A673 (cell line): Measurements from ENCODE around the gene CCDC178. TPM values are rescaled to one million over a fixed set of nuclear protein-coding genes. Genes with fewer than 3 reads are reported as not detected.

Experiments used
- BruUV-seq: library from RNA; stranded (reverse); fragments of 400-500 nt; replicated peaks from 2 replicates; lab custom pipeline; 2021; lab: Mats Ljungman, UMichigan
- CTCF ChIA-PET: fragments of 300-600 bp; sonication (Branson Sonifier 250); formaldehyde crosslinking; loops from one replicate; lab custom pipeline; 2022; ENCODE audit warnings: antibody characterized with exemption; lab: Charles Lee
- POLR2A ChIA-PET: fragments of 300-600 bp; sonication (Branson Sonifier 250); formaldehyde crosslinking; loops from one replicate; lab custom pipeline; 2022; ENCODE audit warnings: antibody characterized with exemption; ENCODE audit not compliant: low non-redundant PET; lab: Charles Lee
- DNase-seq: peaks from one replicate; pipeline ENCODE4 v3.0.0-alpha.2; 2015; ENCODE audit warnings: low spot score
- H3K27ac ChIP-seq: fragments of 200-600 bp; sonication (generic); 2 replicates; pipeline ENCODE4 v1.5.1; 2016; ENCODE audit warnings: mixed run types, low read depth, mild to moderate bottlenecking, mixed read lengths, antibody characterized with exemption, low read length; ENCODE audit not compliant: poor library complexity, severe bottlenecking
- H3K27me3 ChIP-seq: fragments of 200-600 bp; sonication (generic); replicated peaks from 2 replicates; pipeline ENCODE4 v1.6.1; 2017; ENCODE audit warnings: mixed run types, low read depth, mild to moderate bottlenecking, mixed read lengths, antibody characterized with exemption, low read length; ENCODE audit not compliant: insufficient read depth, poor library complexity
- H3K36me3 ChIP-seq: fragments of 200-600 bp; sonication (generic); 2 replicates; pipeline ENCODE4 v1.6.1; 2016; ENCODE audit warnings: mixed run types, mild to moderate bottlenecking, mixed read lengths, antibody characterized with exemption, low read length; ENCODE audit not compliant: insufficient read depth, poor library complexity, severe bottlenecking
- H3K4me1 ChIP-seq: fragments of 200-600 bp; sonication (generic); 2 replicates; pipeline ENCODE4 v1.6.1; 2017; ENCODE audit warnings: mixed run types, mild to moderate bottlenecking, mixed read lengths, antibody characterized with exemption, low read length; ENCODE audit not compliant: insufficient read depth, poor library complexity, severe bottlenecking
- H3K4me3 ChIP-seq: fragments of 200-600 bp; sonication (generic); 2 replicates; pipeline ENCODE4 v1.5.1; 2016; ENCODE audit warnings: low read depth, mixed run types, mild to moderate bottlenecking, mixed read lengths, low read length; ENCODE audit not compliant: poor library complexity, severe bottlenecking
- H3K9me3 ChIP-seq: fragments of 200-600 bp; sonication (generic); 2 replicates; pipeline ENCODE4 v1.6.1; 2016; ENCODE audit warnings: mixed run types, low read depth, mild to moderate bottlenecking, mixed read lengths, antibody characterized with exemption, low read length; ENCODE audit not compliant: poor library complexity, severe bottlenecking
- CTCF ChIP-seq: fragments of 300-800, 200-600 bp; sonication (generic); conservative IDR thresholded peaks from 2 replicates; pipeline ENCODE4 v1.5.1; 2017; ENCODE audit warnings: low read depth, mild to moderate bottlenecking, antibody characterized with exemption, low read length, moderate library complexity, mixed read lengths
- EZH2 ChIP-seq: fragments of 200-600 bp; sonication (generic); IDR thresholded peaks from 2 replicates; pipeline ENCODE4 v1.6.1; 2017; ENCODE audit warnings: borderline replicate concordance, low read depth, mild to moderate bottlenecking, mixed read lengths, antibody characterized with exemption, low read length; ENCODE audit not compliant: poor library complexity, severe bottlenecking
- intact Hi-C: fragments of 100-400 bp; cut with micrococcal nuclease; formaldehyde crosslinking; loops from one replicate; pipeline ENCODE4 v1.10.0; 2022; ENCODE audit not compliant: unreplicated experiment
- total RNA-seq: library from RNA; stranded (reverse); gene quantifications from 2 replicates; pipeline ENCODE4 v1.2.3, GENCODE V29; 2021

CCDC178 gene
- total RNA-seq, 1 experiment from 2014 or later, result not detected

GRCh38 chr18:33467531-33467930, 27.0 kb upstream of the CCDC178 start:
- Histone ChIP-seq H3K4me1 (no peaks in the 10 kb centered on the region), H3K9me3 (no peaks in the 10 kb centered on the region), H3K4me3 (no peak overlapping the region), H3K27me3 (no peaks in the 10 kb centered on the region), H3K36me3 (no peaks in the 10 kb centered on the region), H3K27ac (no peak overlapping the region)
- DNase-seq, result no peak
- BruUV-seq, result no TSS peak
- intact Hi-C loops, result no loop called here
- no peak for TF ChIP-seq CTCF
- no peak for TF ChIP-seq EZH2
- POLR2A ChIA-PET, result interaction anchor here (0.8 kb wide), 1 partner anchor 15 kb away, joined by 6 read pairs; no protein-coding TSS in a partner anchor
- CTCF ChIA-PET, result no interaction called here

- no peaks in the 10 kb centered on the region for H3K27me3 ChIP-seq
- TF ChIP-seq EZH2 (no peak), CTCF (no peak)
- intact Hi-C loops, result no loop called here
Observed at GRCh38 chr18:33466822-33467221, 26.3 kb upstream of the CCDC178 start.

GRCh38 chr18:33460681-33461080, 20.2 kb upstream of the CCDC178 start:
- intact Hi-C loops, result no loop called here
- Histone ChIP-seq H3K27me3 (no peaks in the 10 kb centered on the region), H3K9me3 (no peaks in the 10 kb centered on the region), H3K36me3 (no peaks in the 10 kb centered on the region), H3K4me1 (no peaks in the 10 kb centered on the region), H3K27ac (no peak overlapping the region), H3K4me3 (no peak overlapping the region)
- no peak for DNase-seq
- POLR2A ChIA-PET, result no interaction called here
- no TSS peak for BruUV-seq
- CTCF ChIA-PET, result no interaction called here
- TF ChIP-seq EZH2 (no peak), CTCF (no peak)

More at GRCh38 chr18:33466822-33467221, 26.3 kb upstream of the CCDC178 start:
- no peak overlapping the region for H3K4me3 ChIP-seq
- H3K4me1 ChIP-seq, result no peaks in the 10 kb centered on the region
- H3K27ac ChIP-seq, result no peak overlapping the region
- POLR2A ChIA-PET, result no interaction called here
- DNase-seq, result no peak
- CTCF ChIA-PET, result no interaction called here
- no peaks in the 10 kb centered on the region for H3K36me3 ChIP-seq
- H3K9me3 ChIP-seq, result no peaks in the 10 kb centered on the region
- no TSS peak for BruUV-seq
